Aorta (tissue), 5 donors: ENCODE results near the gene CACNA1D. TPM values are rescaled to one million over a fixed set of nuclear protein-coding genes. Genes with fewer than 3 reads are reported as not detected.

Experiments
- ATAC-seq: fragments of 200-7000 bp; cut with Tn5 transposase; one replicate; pipeline ENCODE4 v1.9.1; 2022; ENCODE audit warnings: moderate library complexity; ENCODE audit not compliant: low FRiP score
- DNase-seq, 2 donors: peaks; one replicate each; pipeline ENCODE4 v3.0.0-alpha.2; 2020
- H3K27ac ChIP-seq, 2 donors: one replicate each; pipeline ENCODE4 v1.5.1; 2013; ENCODE audit warnings: low read length in 2 of 2, mild to moderate bottlenecking in 2 of 2, moderate library complexity in 2 of 2, control low read depth in 1 of 2, inconsistent platforms in 1 of 2, low read depth in 1 of 2
- H3K27me3 ChIP-seq, 2 donors: one replicate each; pipeline ENCODE4 v1.6.1; 2013; ENCODE audit warnings: control low read depth in 1 of 2, low read length in 1 of 2, mild to moderate bottlenecking in 1 of 2, moderate library complexity in 1 of 2; ENCODE audit not compliant: insufficient read depth in 2 of 2, control insufficient read depth in 1 of 2
- H3K36me3 ChIP-seq, 2 donors: one replicate each; pipeline ENCODE4 v1.6.1; 2013; ENCODE audit warnings: control low read depth in 1 of 2, low read length in 1 of 2, mild to moderate bottlenecking in 1 of 2; ENCODE audit not compliant: insufficient read depth in 2 of 2, control insufficient read depth in 1 of 2
- H3K4me1 ChIP-seq, 2 donors: one replicate each; pipeline ENCODE4 v1.6.1; 2013; ENCODE audit warnings: low read length in 2 of 2, control low read depth in 1 of 2, mild to moderate bottlenecking in 1 of 2, moderate library complexity in 1 of 2; ENCODE audit not compliant: insufficient read depth in 2 of 2, control insufficient read depth in 1 of 2
- H3K4me3 ChIP-seq, 2 donors: one replicate each; pipeline ENCODE4 v1.5.1; 2013; ENCODE audit warnings: low read length in 2 of 2, control low read depth in 1 of 2, mild to moderate bottlenecking in 1 of 2
- H3K9me3 ChIP-seq: one replicate; pipeline ENCODE4 v1.6.1; 2013; ENCODE audit warnings: mild to moderate bottlenecking, low read length; ENCODE audit not compliant: control insufficient read depth
- WGBS, 2 donors: extraction: QIAGEN DNeasy Blood & Tissue Kit; methylation state at CpG; one replicate each; pipeline ENCODE4 v1.1.7; 2013; 5-methylcytosine and 5-hydroxymethylcytosine counted together
- intact Hi-C, 2 donors: fragments of 100-400 bp; cut with DNase I; formaldehyde crosslinking; loops; one replicate each; pipeline versions ENCODE4 v1.14.2 to v1.15.0; 2022
- polyA plus RNA-seq, 2 donors: library from polyadenylated mRNA; stranded (reverse); fragments of 200-250 nt; gene quantifications; one replicate each; pipeline ENCODE4 v1.2.3, GENCODE V29; 2013
- total RNA-seq, 2 donors: library from RNA; stranded (reverse); fragmentation: NEBNext Ultra II Directional; extraction: Animal tissue kit (Norgen Biotek cat#: 25700); gene quantifications; one replicate each; pipeline ENCODE4 v1.2.1, GENCODE V29; 2021
- donor health status: healthy with polysubstance abuse.
- donor health status: Bipolar disorder and iron deficiency.
- donor health status: DM: no; HTN: no; CAD: no.
- donor health status: DM: no; HTN: no; CAD: no.
- donor health status: DM: yes; HTN: yes; CAD: no.

CACNA1D gene
- total and polyA plus RNA-seq, 4 donors = 0.25 to 7.4 (median 0.78) TPM; not detected in 1

- Histone ChIP-seq H3K4me1 (no peaks in the 10 kb centered on the region), H3K27ac (no peak overlapping the region), H3K27me3 (no peaks in the 10 kb centered on the region), H3K4me3 (no peak overlapping the region), H3K9me3 (no peaks in the 10 kb centered on the region), H3K36me3 (no peaks in the 10 kb centered on the region)
- intact Hi-C loops = no loop called here
- 53 to 61% methylated on average over 7 of the region's 7 CpGs for WGBS, 2 donors
- ATAC-seq = no peak
- DNase-seq = no peak
Measured at GRCh38 chr3:53489787-53490458, 4.5 kb upstream of the CACNA1D start.

DNA sequence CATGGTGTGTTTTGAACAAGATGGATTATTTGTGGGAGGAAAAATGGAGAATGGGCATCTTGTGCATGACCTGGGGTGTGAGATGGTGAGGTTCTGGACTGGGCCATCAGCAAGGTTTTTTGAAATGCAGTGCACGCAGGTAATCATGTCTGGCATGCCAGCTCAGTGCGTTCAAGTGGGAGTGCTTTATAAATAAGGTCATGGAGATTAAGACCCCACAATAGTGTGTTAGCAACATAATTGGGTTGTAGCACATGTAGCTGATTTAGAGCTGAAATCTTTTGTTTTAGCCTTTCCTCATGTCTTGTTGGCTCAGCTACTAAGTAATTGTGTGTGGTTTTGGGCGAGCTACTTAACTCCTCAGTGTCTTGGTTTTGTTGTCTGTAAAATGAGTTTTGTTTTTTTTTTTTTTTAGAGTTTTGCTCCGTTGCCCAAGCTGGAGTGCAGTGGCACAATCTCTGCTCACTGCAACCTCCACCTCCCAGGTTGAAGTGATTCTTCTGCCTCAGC is 3.9 kb upstream of the CACNA1D start:
- Histone ChIP-seq H3K9me3 (no peaks in the 10 kb centered on the region), H3K27me3 (no peaks in the 10 kb centered on the region), H3K4me1 (no peaks in the 10 kb centered on the region), H3K27ac (no peak overlapping the region), H3K36me3 (no peaks in the 10 kb centered on the region), H3K4me3 (no peak overlapping the region)
- DNase-seq (no peak), ATAC-seq (no peak)
- intact Hi-C loops = no loop called here
- WGBS, 2 donors = 83 to 84% methylated on average over 4 of the region's 4 CpGs

- Histone ChIP-seq H3K4me1 (no peaks in the 10 kb centered on the region), H3K27ac (no peak overlapping the region), H3K4me3 (no peak overlapping the region), H3K27me3 (no peaks in the 10 kb centered on the region), H3K36me3 (no peaks in the 10 kb centered on the region), H3K9me3 (no peaks in the 10 kb centered on the region)
- no peak for ATAC-seq
- WGBS, 2 donors = 85 to 87% methylated on average over 6 of the region's 6 CpGs
- intact Hi-C loops = no loop called here
- DNase-seq = no peak
Measured at GRCh38 chr3:53491276-53491675, 3.1 kb upstream of the CACNA1D start.

GRCh38 chr3:53493595-53493962 is 832 bp upstream of the CACNA1D start:
- DNase-seq (no peak), ATAC-seq (no peak)
- intact Hi-C loops = no loop called here
- Histone ChIP-seq H3K4me1 (no peaks in the 10 kb centered on the region), H3K4me3 (no peak overlapping the region), H3K36me3 (no peaks in the 10 kb centered on the region), H3K27me3 (no peaks in the 10 kb centered on the region), H3K27ac (no peak overlapping the region), H3K9me3 (no peaks in the 10 kb centered on the region)
- 10 to 15% methylated on average over 13 of the region's 13 CpGs for WGBS, 2 donors

GRCh38 chr3:53495146-53495519 is 722 bp downstream of the CACNA1D start:
- no peaks in the 10 kb centered on the region for H3K36me3 ChIP-seq
- H3K27ac ChIP-seq = no peak overlapping the region
- 0 to 1% methylated on average over 20 to 27 of the region's 27 CpGs for WGBS, 2 donors
- peaks cover 0 to 2% of the 10 kb centered on the region in 2 donors for H3K27me3 ChIP-seq
- intact Hi-C loops = no loop called here
- H3K4me3 ChIP-seq = peak overlapping the region in 1 of 2 donors; percentile 64
- peaks cover 0 to 1% of the 10 kb centered on the region in 2 donors for H3K4me1 ChIP-seq
- ATAC-seq = peak; percentile 30
- H3K9me3 ChIP-seq = no peaks in the 10 kb centered on the region
- DNase-seq = no peak

GRCh38 chr3:53495520-53496391 is 1.3 kb downstream of the CACNA1D start:
- WGBS, 2 donors = 11 to 12% methylated on average over 51 to 57 of the region's 57 CpGs
- H3K36me3 ChIP-seq = no peaks in the 10 kb centered on the region
- peaks cover 0 to 2% of the 10 kb centered on the region in 2 donors for H3K27me3 ChIP-seq
- DNase-seq (no peak), ATAC-seq (peak; percentile 45)
- no peaks in the 10 kb centered on the region for H3K9me3 ChIP-seq
- no peak overlapping the region for H3K4me3 ChIP-seq
- no peak overlapping the region for H3K27ac ChIP-seq
- intact Hi-C loops = no loop called here
- H3K4me1 ChIP-seq = peaks cover 0 to 1% of the 10 kb centered on the region in 2 donors

DNA sequence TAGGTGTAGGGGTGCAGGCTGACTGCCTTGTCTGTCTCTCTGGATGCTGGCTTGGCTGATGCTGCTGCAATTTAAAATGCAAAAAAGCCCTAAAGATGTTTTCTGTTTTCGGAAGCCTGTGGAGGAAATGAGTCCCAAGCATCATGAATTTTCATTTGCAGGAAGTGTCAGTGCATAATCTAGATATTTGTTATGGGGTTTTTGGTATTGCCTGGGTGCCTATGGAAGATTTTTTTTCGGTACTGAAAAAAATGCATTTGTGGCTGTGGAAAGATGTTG is 1.9 kb downstream of the CACNA1D start:
- intact Hi-C loops = no loop called here
- Histone ChIP-seq H3K4me3 (no peak overlapping the region), H3K27ac (no peak overlapping the region), H3K36me3 (no peaks in the 10 kb centered on the region), H3K27me3 (peaks cover 0 to 2% of the 10 kb centered on the region in 2 donors), H3K9me3 (no peaks in the 10 kb centered on the region), H3K4me1 (peaks cover 0 to 1% of the 10 kb centered on the region in 2 donors)
- ATAC-seq (no peak), DNase-seq (no peak)
- 82 to 84% methylated on average over 2 of the region's 2 CpGs for WGBS, 2 donors

DNA sequence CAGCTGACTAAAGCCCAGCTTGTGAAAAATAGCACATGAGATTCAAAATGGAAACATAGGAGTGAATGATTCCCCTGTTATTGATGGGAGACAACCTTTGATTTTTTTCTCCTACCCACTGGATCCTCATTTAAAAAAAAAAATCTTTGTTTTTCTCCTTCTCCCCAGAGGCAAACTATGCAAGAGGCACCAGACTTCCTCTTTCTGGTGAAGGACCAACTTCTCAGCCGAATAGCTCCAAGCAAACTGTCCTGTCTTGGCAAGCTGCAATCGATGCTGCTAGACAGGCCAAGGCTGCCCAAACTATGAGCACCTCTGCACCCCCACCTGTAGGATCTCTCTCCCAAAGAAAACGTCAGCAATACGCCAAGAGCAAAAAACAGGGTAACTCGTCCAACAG is 2.6 kb downstream of the CACNA1D start:
- Histone ChIP-seq H3K4me1 (peaks cover 0 to 1% of the 10 kb centered on the region in 2 donors), H3K9me3 (no peaks in the 10 kb centered on the region), H3K27ac (no peak overlapping the region), H3K27me3 (peaks cover 0 to 2% of the 10 kb centered on the region in 2 donors), H3K4me3 (no peak overlapping the region), H3K36me3 (no peaks in the 10 kb centered on the region)
- WGBS, 2 donors = 62 to 69% methylated on average over 5 of the region's 5 CpGs
- ATAC-seq (no peak), DNase-seq (no peak)
- intact Hi-C loops = no loop called here
